ENCODE data around the gene ABCD2.
A peak's percentile ranks its signal among the peaks of the same experiment; 100 is the strongest.
"Not testable (repeated sequence)": the region's sequence is repeated elsewhere in the genome, so short reads cannot be mapped to it uniquely, and the experiment has no call there.

Gene ABCD2

GRCh38 chr12:39638178-39638577 is 18.6 kb upstream of the ABCD2 start:
- no peaks in the 10 kb centered on the region for H3K36me3 ChIP-seq (replicated peaks)
- in situ Hi-C loops (cut with HindIII; ENCODE audit: low pct_ligation_motif_present, low sequenced_read_pairs) = no loop called here
- TF ChIP-seq CTCF (IDR thresholded peaks at IDR 0.05; ENCODE audit: low read depth, low read length, missing control alignments) = no peak
- no peaks in the 10 kb centered on the region for H3K27me3 ChIP-seq (replicated peaks)
- no peak overlapping the region for H3K27ac ChIP-seq
- H3K4me3 ChIP-seq (ENCODE audit: low read depth, low read length) = no peak overlapping the region
- no peak for DNase-seq

- Histone ChIP-seq H3K27ac (no peak overlapping the region), H3K36me3 (replicated peaks) (no peaks in the 10 kb centered on the region), H3K4me3 (ENCODE audit: low read depth, low read length) (no peak overlapping the region), H3K27me3 (replicated peaks) (no peaks in the 10 kb centered on the region)
- DNase-seq = no peak
- TF ChIP-seq CTCF (IDR thresholded peaks at IDR 0.05; ENCODE audit: low read depth, low read length, missing control alignments) = peak; percentile 8
- in situ Hi-C loops (cut with HindIII; ENCODE audit: low pct_ligation_motif_present, low sequenced_read_pairs) = no loop called here
These were observed 13.1 kb upstream of the ABCD2 start for GRCh38 chr12:39632670-39633069.

- no peak for TF ChIP-seq CTCF (IDR thresholded peaks at IDR 0.05; ENCODE audit: low read depth, low read length, missing control alignments)
- Histone ChIP-seq H3K27me3 (replicated peaks) (no peaks in the 10 kb centered on the region), H3K4me3 (ENCODE audit: low read depth, low read length) (no peak overlapping the region), H3K27ac (no peak overlapping the region), H3K36me3 (replicated peaks) (no peaks in the 10 kb centered on the region)
- no peak for DNase-seq
- in situ Hi-C loops (cut with HindIII; ENCODE audit: low pct_ligation_motif_present, low sequenced_read_pairs) = no loop called here
These were observed 9.2 kb upstream of the ABCD2 start for GRCh38 chr12:39628836-39629235.

- Histone ChIP-seq H3K4me3 (ENCODE audit: low read depth, low read length) (no peak overlapping the region), H3K27ac (no peak overlapping the region), H3K36me3 (replicated peaks) (no peaks in the 10 kb centered on the region), H3K27me3 (replicated peaks) (no peaks in the 10 kb centered on the region)
- no peak for TF ChIP-seq CTCF (IDR thresholded peaks at IDR 0.05; ENCODE audit: low read depth, low read length, missing control alignments)
- in situ Hi-C loops (cut with HindIII; ENCODE audit: low pct_ligation_motif_present, low sequenced_read_pairs) = no loop called here
- no peak for DNase-seq
These were observed 8.3 kb upstream of the ABCD2 start for GRCh38 chr12:39627914-39628313.

- Histone ChIP-seq H3K36me3 (replicated peaks) (no peaks in the 10 kb centered on the region), H3K4me3 (ENCODE audit: low read depth, low read length) (no peak overlapping the region), H3K27me3 (replicated peaks) (no peaks in the 10 kb centered on the region), H3K27ac (no peak overlapping the region)
- no peak for TF ChIP-seq CTCF (IDR thresholded peaks at IDR 0.05; ENCODE audit: low read depth, low read length, missing control alignments)
- DNase-seq = no peak
- in situ Hi-C loops (cut with HindIII; ENCODE audit: low pct_ligation_motif_present, low sequenced_read_pairs) = no loop called here
These were observed 6.6 kb upstream of the ABCD2 start for GRCh38 chr12:39626033-39626814.

GRCh38 chr12:39623919-39624318 is 4.3 kb upstream of the ABCD2 start:
- H3K4me3 ChIP-seq (ENCODE audit: low read depth, low read length) = no peak overlapping the region
- no peaks in the 10 kb centered on the region for H3K36me3 ChIP-seq (replicated peaks)
- DNase-seq = no peak
- no peak for TF ChIP-seq CTCF (IDR thresholded peaks at IDR 0.05; ENCODE audit: low read depth, low read length, missing control alignments)
- H3K27me3 ChIP-seq (replicated peaks) = no peaks in the 10 kb centered on the region
- in situ Hi-C loops (cut with HindIII; ENCODE audit: low pct_ligation_motif_present, low sequenced_read_pairs) = no loop called here
- H3K27ac ChIP-seq = no peak overlapping the region

GRCh38 chr12:39623160-39623559 is 3.6 kb upstream of the ABCD2 start:
- H3K27ac ChIP-seq; H3K27me3 ChIP-seq (replicated peaks); H3K36me3 ChIP-seq (replicated peaks); DNase-seq; H3K4me3 ChIP-seq (ENCODE audit: low read depth, low read length); in situ Hi-C loops (cut with HindIII; ENCODE audit: low pct_ligation_motif_present, low sequenced_read_pairs): not testable (repeated sequence)
